BLaER1 (cell line): ENCODE data around the gene CREBL2.
"Not testable (repeated sequence)": the region's sequence is repeated elsewhere in the genome, so short reads cannot be mapped to it uniquely, and the experiment has no call there.

Experiments
- H3K27ac ChIP-seq: shearing (Covaris generic); formaldehyde crosslinking; 2 replicates; pipeline ENCODE4 v1.8.1; 2022
- H3K27me3 ChIP-seq: shearing (Covaris generic); formaldehyde crosslinking; 2 replicates; pipeline ENCODE4 v1.8.1; 2022
- H3K36me3 ChIP-seq: shearing (Covaris generic); formaldehyde crosslinking; 2 replicates; pipeline ENCODE4 v1.8.1; 2022
- H3K4me1 ChIP-seq: shearing (Covaris generic); formaldehyde crosslinking; 2 replicates; pipeline ENCODE4 v1.8.1; 2022
- H3K4me2 ChIP-seq: shearing (Covaris generic); formaldehyde crosslinking; 2 replicates; pipeline ENCODE4 v1.8.1; 2022
- H3K4me3 ChIP-seq: shearing (Covaris generic); formaldehyde crosslinking; 2 replicates; pipeline ENCODE4 v1.8.1; 2022
- H3K9ac ChIP-seq: shearing (Covaris generic); formaldehyde crosslinking; 2 replicates; pipeline ENCODE4 v1.8.1; 2022
- H3K9me3 ChIP-seq: shearing (Covaris generic); formaldehyde crosslinking; 2 replicates; pipeline ENCODE4 v1.8.1; 2022
- H4K20me1 ChIP-seq: shearing (Covaris generic); formaldehyde crosslinking; 2 replicates; pipeline ENCODE4 v1.8.1; 2022
- Cebpa-rat ChIP-seq: shearing (Covaris generic); IDR thresholded peaks from 2 replicates; pipeline ENCODE4 v1.8.1; 2022

CREBL2 gene

GRCh38 chr12:12651752-12652151 is 40.1 kb downstream of the CREBL2 start:
- no peaks in the 10 kb centered on the region for H4K20me1 ChIP-seq
- H3K4me1 ChIP-seq = peaks cover 21% of the 10 kb centered on the region
- no peak overlapping the region for H3K27ac ChIP-seq
- H3K9me3 ChIP-seq = peaks cover 51% of the 10 kb centered on the region
- H3K4me3 ChIP-seq = no peak overlapping the region
- no peak overlapping the region for H3K9ac ChIP-seq
- no peak for TF ChIP-seq Cebpa-rat
- no peaks in the 10 kb centered on the region for H3K27me3 ChIP-seq
- H3K4me2 ChIP-seq = no peak overlapping the region
- peaks cover 10% of the 10 kb centered on the region; the same call in 1 of the 2 replicates for H3K36me3 ChIP-seq

GRCh38 chr12:12652704-12653103 is 41.0 kb downstream of the CREBL2 start:
- H3K27ac ChIP-seq, H3K4me3 ChIP-seq, H3K36me3 ChIP-seq, H4K20me1 ChIP-seq, H3K9ac ChIP-seq, H3K27me3 ChIP-seq, H3K4me2 ChIP-seq: not testable (repeated sequence)
- Histone ChIP-seq H3K4me1 (peaks cover 21% of the 10 kb centered on the region), H3K9me3 (peaks cover 41% of the 10 kb centered on the region)

GRCh38 chr12:12653922-12654321 is 42.2 kb downstream of the CREBL2 start:
- Histone ChIP-seq H3K4me3 (no peak overlapping the region), H3K36me3 (no peaks in the 10 kb centered on the region)

GRCh38 chr12:12654691-12655460 is 43.2 kb downstream of the CREBL2 start:
- H3K4me2 ChIP-seq = 0 out of 2 replicates have a peak overlapping the region, but pooled peaks have one; percentile 15
- H3K27me3 ChIP-seq = no peaks in the 10 kb centered on the region
- no peak for TF ChIP-seq Cebpa-rat
- no peaks in the 10 kb centered on the region for H3K36me3 ChIP-seq
- H3K4me1 ChIP-seq = peaks cover 21% of the 10 kb centered on the region
- H3K9ac ChIP-seq = no peak overlapping the region
- H4K20me1 ChIP-seq = no peaks in the 10 kb centered on the region
- H3K27ac ChIP-seq = no peak overlapping the region
- H3K4me3 ChIP-seq = no peak overlapping the region
- peaks cover 19% of the 10 kb centered on the region for H3K9me3 ChIP-seq

More at GRCh38 chr12:12653922-12654321, 42.2 kb downstream of the CREBL2 start:
- Histone ChIP-seq H3K9me3 (peaks cover 29% of the 10 kb centered on the region), H4K20me1 (no peaks in the 10 kb centered on the region), H3K4me1 (peaks cover 21% of the 10 kb centered on the region), H3K9ac (no peak overlapping the region), H3K27ac (no peak overlapping the region), H3K27me3 (no peaks in the 10 kb centered on the region), H3K4me2 (0 out of 2 replicates have a peak overlapping the region, but pooled peaks have one; percentile 15)
- no peak for TF ChIP-seq Cebpa-rat

DNA sequence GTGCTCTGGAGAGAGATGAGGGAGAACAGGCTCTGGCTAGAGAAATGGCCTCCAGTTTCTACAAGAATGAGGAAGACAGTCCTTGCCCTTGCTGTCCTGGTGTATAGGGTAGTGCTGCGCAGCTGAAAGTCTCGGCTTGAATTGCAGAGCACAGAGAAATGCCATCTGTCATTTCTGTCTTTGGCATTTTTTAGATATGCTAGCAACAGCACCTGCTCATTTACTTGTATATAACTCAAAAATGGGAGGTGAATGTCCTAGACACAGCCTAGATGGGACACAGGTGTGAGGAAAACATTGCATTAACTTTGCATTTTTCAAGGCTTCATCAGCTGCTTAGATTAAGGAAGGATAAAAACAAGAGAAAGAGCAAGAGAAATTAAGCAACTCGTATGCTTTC is 48.5 kb downstream of the CREBL2 start:
- Histone ChIP-seq H4K20me1 (no peaks in the 10 kb centered on the region), H3K4me3 (no peak overlapping the region), H3K9ac (no peak overlapping the region), H3K36me3 (no peaks in the 10 kb centered on the region), H3K27me3 (no peaks in the 10 kb centered on the region), H3K9me3 (no peaks in the 10 kb centered on the region), H3K4me1 (peaks cover 9% of the 10 kb centered on the region), H3K27ac (no peak overlapping the region), H3K4me2 (no peak overlapping the region)
- no peak for TF ChIP-seq Cebpa-rat

DNA sequence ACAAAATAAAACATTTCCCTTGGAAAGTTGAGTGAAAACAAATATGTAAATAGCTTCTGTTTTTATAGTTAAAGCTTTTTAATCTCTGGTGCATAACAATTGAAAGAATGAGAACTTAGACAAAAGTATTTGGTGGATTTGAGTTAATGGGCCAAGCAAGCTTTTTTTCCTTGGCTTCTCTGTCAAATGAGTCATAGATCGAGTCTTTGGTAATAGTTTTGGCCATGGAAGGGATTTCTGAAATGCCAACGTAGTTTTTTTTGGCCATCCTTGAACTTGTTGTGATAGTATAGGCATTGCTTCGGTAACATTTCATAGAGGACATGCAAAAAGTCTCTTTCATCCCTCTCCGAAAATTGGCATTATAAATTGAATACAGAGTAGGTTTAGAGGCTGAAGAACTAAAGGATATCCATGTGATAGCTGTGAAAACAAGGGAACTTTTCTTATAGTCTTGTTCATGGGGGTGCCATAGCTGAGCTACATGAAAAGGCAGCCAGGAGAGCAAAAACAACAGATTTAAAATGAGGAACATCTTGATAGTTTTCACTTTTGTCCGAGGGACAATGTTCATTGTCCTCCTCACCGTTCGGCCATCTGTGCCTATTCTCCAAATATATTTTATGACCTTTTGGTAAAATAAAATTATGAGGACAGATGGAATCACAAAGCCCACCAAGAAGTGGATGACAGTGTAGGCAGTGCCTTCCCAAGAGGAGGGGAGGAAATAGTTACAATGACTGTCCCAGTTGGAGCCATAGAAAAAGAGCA is 49.6 kb downstream of the CREBL2 start:
- H4K20me1 ChIP-seq = no peaks in the 10 kb centered on the region
- H3K4me3 ChIP-seq = no peak overlapping the region
- H3K27ac ChIP-seq = no peak overlapping the region
- H3K9ac ChIP-seq = no peak overlapping the region
- H3K36me3 ChIP-seq = no peaks in the 10 kb centered on the region
- no peak overlapping the region for H3K4me2 ChIP-seq
- peaks cover 2% of the 10 kb centered on the region for H3K4me1 ChIP-seq
- H3K9me3 ChIP-seq = no peaks in the 10 kb centered on the region
- no peak for TF ChIP-seq Cebpa-rat
- H3K27me3 ChIP-seq = no peaks in the 10 kb centered on the region

DNA sequence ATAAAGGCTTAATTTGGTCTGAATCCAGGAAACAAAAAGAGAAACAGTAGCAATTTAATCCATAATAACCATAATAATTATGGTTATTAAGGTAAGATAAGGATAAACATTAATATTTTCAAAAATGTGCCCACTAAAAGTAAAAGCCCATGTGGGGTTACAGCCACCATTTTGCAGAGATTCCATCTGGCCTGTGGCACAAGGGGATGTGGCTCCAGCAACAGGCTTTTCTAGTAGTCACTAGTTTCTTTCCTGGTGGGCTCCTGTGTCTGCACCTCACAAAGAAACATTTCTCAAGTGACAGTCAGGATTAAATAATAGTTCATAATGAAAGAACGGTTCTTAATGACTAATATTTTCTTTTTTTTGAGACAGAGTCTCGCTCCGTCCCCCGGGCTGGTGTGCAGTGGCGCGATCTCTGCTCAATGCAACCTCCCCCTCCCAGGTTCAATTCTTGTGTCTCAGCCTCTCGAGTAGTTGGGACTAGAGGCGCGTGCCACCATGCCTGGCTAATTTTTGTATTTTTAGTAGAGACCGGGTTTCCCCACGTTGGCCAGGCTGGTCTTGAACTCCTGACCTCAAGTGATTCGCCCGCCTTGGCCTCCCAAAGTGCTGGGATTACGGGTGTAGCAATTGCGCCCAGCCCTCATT is 52.1 kb downstream of the CREBL2 start:
- no peaks in the 10 kb centered on the region for H3K9me3 ChIP-seq
- H3K9ac ChIP-seq = no peak overlapping the region
- H3K27me3 ChIP-seq = no peaks in the 10 kb centered on the region
- no peak overlapping the region for H3K27ac ChIP-seq
- TF ChIP-seq Cebpa-rat = no peak
- H4K20me1 ChIP-seq = no peaks in the 10 kb centered on the region
- H3K36me3 ChIP-seq = no peaks in the 10 kb centered on the region
- no peak overlapping the region for H3K4me2 ChIP-seq
- H3K4me3 ChIP-seq = no peak overlapping the region
- no peaks in the 10 kb centered on the region for H3K4me1 ChIP-seq

DNA sequence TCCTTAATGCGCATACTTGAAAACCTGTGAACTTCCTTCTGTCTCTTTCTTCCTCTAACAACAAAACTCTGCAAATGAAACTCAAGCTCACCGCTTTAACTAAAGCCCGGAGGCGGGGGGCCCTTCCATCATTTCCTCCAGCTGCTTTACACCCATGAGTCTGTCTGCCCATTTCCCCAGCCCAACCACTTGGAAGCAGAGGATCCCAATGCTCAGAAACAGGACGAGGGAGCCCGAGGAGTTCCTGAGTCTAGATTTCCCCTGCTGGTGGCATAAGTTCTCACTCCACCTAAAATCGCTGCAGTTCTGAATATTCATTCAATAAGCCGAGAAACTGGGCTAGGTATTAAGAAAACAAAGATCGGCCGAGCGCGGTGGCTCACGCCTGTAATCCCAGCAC is 53.5 kb downstream of the CREBL2 start:
- no peaks in the 10 kb centered on the region for H3K9me3 ChIP-seq
- H3K9ac ChIP-seq = no peak overlapping the region
- no peak overlapping the region for H3K4me2 ChIP-seq
- no peak overlapping the region for H3K4me3 ChIP-seq
- no peak overlapping the region for H3K27ac ChIP-seq
- no peak for TF ChIP-seq Cebpa-rat
- H4K20me1 ChIP-seq = no peaks in the 10 kb centered on the region
- no peaks in the 10 kb centered on the region for H3K27me3 ChIP-seq
- no peaks in the 10 kb centered on the region for H3K4me1 ChIP-seq
- H3K36me3 ChIP-seq = no peaks in the 10 kb centered on the region

DNA sequence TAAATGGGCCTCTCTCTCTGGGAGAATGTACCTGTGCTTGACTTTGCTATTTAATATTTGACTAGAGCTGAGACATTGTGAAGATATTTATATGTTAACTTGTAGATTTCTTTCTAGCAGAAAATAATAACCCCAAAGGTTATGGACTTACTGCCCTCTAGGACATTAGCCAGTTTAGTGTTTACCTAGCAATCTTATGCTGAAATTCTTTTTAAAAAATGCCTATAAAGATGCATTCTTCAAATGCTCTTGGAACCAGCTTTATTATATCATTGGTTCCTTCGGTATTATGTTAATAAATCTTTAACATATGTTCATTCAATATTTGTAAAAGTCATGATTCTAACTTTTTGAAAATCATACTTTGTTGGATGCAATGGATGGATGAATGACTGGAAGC is 56.3 kb downstream of the CREBL2 start:
- no peaks in the 10 kb centered on the region for H3K9me3 ChIP-seq
- no peaks in the 10 kb centered on the region for H4K20me1 ChIP-seq
- H3K4me2 ChIP-seq = no peak overlapping the region
- H3K36me3 ChIP-seq = no peaks in the 10 kb centered on the region
- no peak overlapping the region for H3K27ac ChIP-seq
- no peak overlapping the region for H3K4me3 ChIP-seq
- no peaks in the 10 kb centered on the region for H3K27me3 ChIP-seq
- H3K4me1 ChIP-seq = no peaks in the 10 kb centered on the region
- no peak overlapping the region for H3K9ac ChIP-seq
- no peak for TF ChIP-seq Cebpa-rat

DNA sequence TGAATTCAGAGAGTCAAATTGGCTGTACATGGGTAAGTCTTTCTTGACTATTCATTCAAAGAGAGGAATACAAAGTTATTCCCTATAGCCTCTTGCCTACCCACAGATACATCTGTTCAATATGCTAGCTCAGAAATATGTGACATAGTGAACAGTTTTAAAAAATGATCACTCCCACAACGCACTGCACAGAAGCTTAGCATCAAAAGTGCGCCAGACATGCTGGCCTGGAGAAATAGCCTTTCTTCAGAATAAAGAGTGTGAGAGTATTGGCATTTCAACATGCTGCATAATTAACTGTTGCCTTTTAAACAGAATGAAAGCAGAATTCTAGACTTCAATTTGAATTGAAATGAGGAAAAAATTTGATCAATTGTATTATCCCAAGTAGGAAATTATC is 57.3 kb downstream of the CREBL2 start:
- Histone ChIP-seq H3K36me3 (no peaks in the 10 kb centered on the region), H3K4me1 (no peaks in the 10 kb centered on the region), H3K9me3 (no peaks in the 10 kb centered on the region), H3K4me2 (no peak overlapping the region), H4K20me1 (no peaks in the 10 kb centered on the region), H3K27ac (no peak overlapping the region), H3K9ac (no peak overlapping the region), H3K27me3 (no peaks in the 10 kb centered on the region), H3K4me3 (no peak overlapping the region)
- no peak for TF ChIP-seq Cebpa-rat
